Measurements from ENCODE around the gene MNT. TPM values are rescaled to one million over a fixed set of nuclear protein-coding genes. Genes with fewer than 3 reads are reported as not detected.

The MNT gene
- total and polyA plus RNA-seq, 2 experiments from 2014 or later: 5.7 to 6.4 TPM

GRCh38 chr17:2427910-2428309 lies 27.1 kb upstream of the MNT start:
- Histone ChIP-seq H3K9me2 (ENCODE audit: insufficient read depth) (no peaks in the 10 kb centered on the region), H4K20me1 (replicated peaks; ENCODE audit: insufficient read depth) (peaks cover 13% of the 10 kb centered on the region; the same call in 1 of the 2 replicates), H3K79me2 (replicated peaks; ENCODE audit: insufficient read depth) (peaks cover 20% of the 10 kb centered on the region), H3F3A (replicated peaks; ENCODE audit: low read depth) (no peaks in the 10 kb centered on the region), H2AFZ (no peak overlapping the region), H3K4me3 (no peak overlapping the region), H3K27ac (ENCODE audit: low read depth) (0 out of 2 replicates have a peak overlapping the region, but pooled peaks have one; percentile 39), H3K4me2 (no peak overlapping the region), H3K36me3 (ENCODE audit: insufficient read depth) (peaks cover 6% of the 10 kb centered on the region), H3K27me3 (ENCODE audit: insufficient read depth) (no peaks in the 10 kb centered on the region), H3K4me1 (ENCODE audit: insufficient read depth) (no peaks in the 10 kb centered on the region)
- Mint-ChIP-seq H3K27ac (no peak overlapping the region), H3K4me1 (peaks cover under 1% of the 10 kb centered on the region; the same call in 1 of the 3 replicates), H3K9me3 (no peaks in the 10 kb centered on the region), H3K27me3 (ENCODE audit: insufficient read depth, low read depth, poor library complexity) (no peaks in the 10 kb centered on the region), H3K36me3 (ENCODE audit: low read depth) (peaks cover 27% of the 10 kb centered on the region), H3K4me3 (no peak overlapping the region)
- ATAC-seq (no peak), DNase-seq (ENCODE audit: low spot score) (no peak)
- TF ChIP-seq CTCF (conservative IDR thresholded peaks at IDR 0.05; ENCODE audit: low read depth in 2 of 2) (no peak), STAT1 (IDR thresholded peaks at IDR 0.05; ENCODE audit: unreplicated experiment) (no peak), ZNF462 (CRISPR knock-in tag; IDR thresholded peaks at IDR 0.05) (no peak), ZNF331 (CRISPR knock-in tag; IDR thresholded peaks at IDR 0.05; ENCODE audit: low read depth) (no peak), POLR2AphosphoS5 (IDR thresholded peaks at IDR 0.05; ENCODE audit: low read depth) (no peak), REST (IDR thresholded peaks at IDR 0.05; ENCODE audit: unreplicated experiment) (no peak), CREB1 (CRISPR knock-in tag; IDR thresholded peaks at IDR 0.05; ENCODE audit: low read depth) (no peak), ETS1 (IDR thresholded peaks at IDR 0.05) (no peak), JUNB (IDR thresholded peaks at IDR 0.05; ENCODE audit: unreplicated experiment) (no peak), EZH2 (IDR thresholded peaks at IDR 0.05; ENCODE audit: low read depth, unreplicated experiment) (no peak), EZH2phosphoT487 (IDR thresholded peaks at IDR 0.05; ENCODE audit: unreplicated experiment) (no peak), NANOG (IDR thresholded peaks at IDR 0.05; ENCODE audit: borderline replicate concordance) (no peak)
